HG03280 (cell line): ENCODE results near the gene TM7SF3.
"Not testable (repeated sequence)": the region's sequence is repeated elsewhere in the genome, so short reads cannot be mapped to it uniquely, and the experiment has no call there.

Experiments used
- ATAC-seq: cut with Tn5 transposase; IDR thresholded peaks from one replicate; pipeline ENCODE4 v1.9.1; 2021; ENCODE audit warnings: mild to moderate bottlenecking, moderate library complexity; ENCODE audit not compliant: unreplicated experiment

TM7SF3 gene

GRCh38 chr12:26982866-26983265 lies 31.3 kb downstream of the TM7SF3 start:
- ATAC-seq = no peak

GRCh38 chr12:26979733-26980132 lies 34.5 kb downstream of the TM7SF3 start:
- no peak for ATAC-seq

- ATAC-seq = no peak
Measured at GRCh38 chr12:26978801-26979200, 35.4 kb downstream of the TM7SF3 start.

- no peak for ATAC-seq
Measured at GRCh38 chr12:26976687-26977086, 37.5 kb downstream of the TM7SF3 start.

GRCh38 chr12:26971963-26972362 lies 42.2 kb downstream of the TM7SF3 start:
- peak; percentile 98 for ATAC-seq

- ATAC-seq = no peak
Measured at GRCh38 chr12:26970136-26970535, 44.0 kb downstream of the TM7SF3 start.

GRCh38 chr12:26966842-26967241 lies 47.3 kb downstream of the TM7SF3 start:
- ATAC-seq = no peak

GRCh38 chr12:26963413-26963812 lies 50.8 kb downstream of the TM7SF3 start:
- ATAC-seq = no peak

- no peak for ATAC-seq
Measured at GRCh38 chr12:26961803-26962202, 52.4 kb downstream of the TM7SF3 start.

- not testable (repeated sequence) for ATAC-seq
Measured at GRCh38 chr12:26961391-26961790, 52.8 kb downstream of the TM7SF3 start.

GRCh38 chr12:26954027-26954426 lies 60.2 kb downstream of the TM7SF3 start:
- ATAC-seq = no peak

GRCh38 chr12:26953447-26953846 lies 60.7 kb downstream of the TM7SF3 start:
- ATAC-seq = no peak

- no peak for ATAC-seq
Measured at GRCh38 chr12:26948309-26948708, 65.9 kb downstream of the TM7SF3 start.

- no peak for ATAC-seq
Measured at GRCh38 chr12:26941215-26941594, 73.0 kb downstream of the TM7SF3 start.

- ATAC-seq = no peak
Measured at GRCh38 chr12:26940516-26941214, 73.5 kb downstream of the TM7SF3 start.

GRCh38 chr12:26939953-26940352 lies 74.2 kb downstream of the TM7SF3 start:
- ATAC-seq = no peak

- no peak for ATAC-seq
Measured at GRCh38 chr12:26939192-26939832, 74.9 kb downstream of the TM7SF3 start.

- ATAC-seq = peak; percentile 14
Measured at GRCh38 chr12:26938701-26939062, 75.5 kb downstream of the TM7SF3 start.

- peak; percentile 85 for ATAC-seq
Measured at GRCh38 chr12:26937863-26938700, 76.1 kb downstream of the TM7SF3 start, which contains the start of the genes FGFR1OP2 and INTS13. TSS of gene FGFR1OP2 (plus strand) at chr12:26938470. CDS start at chr12:26954159, 15,689 bp downstream. TSS of gene INTS13 (minus strand) at chr12:26937981. CDS start at chr12:26936803, 1,178 bp downstream.

- ATAC-seq = no peak
Measured at GRCh38 chr12:26937443-26937862, 76.7 kb downstream of the TM7SF3 start.
